Mucosa of descending colon (tissue), 3 donors: ENCODE data around the gene SFRP2. TPM values are rescaled to one million over a fixed set of nuclear protein-coding genes. Genes with fewer than 3 reads are reported as not detected.

ENCODE experiments used
- ATAC-seq: fragments of 200-7000 bp; cut with Tn5 transposase; one replicate; pipeline ENCODE4 v1.9.1; 2020; ENCODE audit warnings: mild to moderate bottlenecking, moderate library complexity
- DNase-seq, 3 donors: peaks; one replicate each; pipeline ENCODE4 v3.0.0-alpha.2; 2020
- H3K36me3 ChIP-seq: fragments of 200-600 bp; one replicate; pipeline ENCODE4 v1.8.0; 2021; ENCODE audit warnings: low read depth, mild to moderate bottlenecking
- H3K4me1 ChIP-seq: fragments of 200-600 bp; one replicate; pipeline ENCODE4 v1.8.0; 2021; ENCODE audit warnings: low read depth, mild to moderate bottlenecking
- H3K4me3 ChIP-seq: fragments of 200-600 bp; one replicate; pipeline ENCODE4 v1.8.0; 2021; ENCODE audit warnings: mild to moderate bottlenecking
- H3K9me3 ChIP-seq: fragments of 200-600 bp; one replicate; pipeline ENCODE4 v1.8.0; 2021; ENCODE audit warnings: mild to moderate bottlenecking
- intact Hi-C, 2 donors: fragments of 100-400 bp; cut with DNase I in 1 of 2; cut with micrococcal nuclease in 1 of 2; formaldehyde crosslinking; loops; one replicate each; pipeline versions ENCODE4 v1.11.0 to v1.11.1; 2022; cut with DNase I, micrococcal nuclease
- total RNA-seq, 3 donors: library from RNA; stranded (reverse); fragmentation: NEBNext Ultra II Directional in 2 of 3; extraction: Animal tissue kit (Norgen Biotek cat#: 25700) in 2 of 3; gene quantifications; one replicate each; pipeline versions ENCODE4 v1.2.1 to v1.2.4, GENCODE V29; 2021 to 2023
- TF ChIP-seq, protein P1 (sequence below): fragments of 200-600 bp; IDR thresholded peaks from one replicate; pipeline ENCODE4 v1.8.0; 2022; ENCODE audit warnings: antibody characterized with exemption, mild to moderate bottlenecking
- donor health status: DM: no; HTN: no; CAD: no; lungs with moderate emphysema.
- donor health status: DM: no; HTN: no; CAD: no.
- donor health status: DM: no; HTN: yes; CAD: no.

Gene SFRP2
- total RNA-seq, 3 donors from 2014 or later: 3.9 to 51.9 (median 32.5) TPM

DNA sequence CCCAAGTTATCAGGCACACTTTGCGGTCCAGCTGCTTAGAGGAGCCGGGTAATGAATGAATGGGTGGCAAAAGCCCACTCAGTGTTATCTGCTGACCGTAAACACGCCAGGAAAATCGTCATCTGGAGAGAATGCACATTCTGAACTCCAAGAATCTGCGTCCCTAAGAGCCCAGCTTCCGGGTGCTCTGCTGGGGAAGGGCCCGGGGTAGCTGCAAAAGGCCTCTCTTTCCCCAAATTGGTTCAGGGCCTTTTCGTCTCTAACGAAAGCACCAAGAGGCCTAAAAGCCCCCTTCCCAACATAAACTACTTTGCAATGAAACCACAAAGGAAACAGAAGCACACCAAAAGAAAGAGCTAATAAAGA, 1.6 kb upstream of the SFRP2 start:
- Histone ChIP-seq H3K9me3 (no peaks in the 10 kb centered on the region), H3K4me1 (peaks cover 19% of the 10 kb centered on the region), H3K36me3 (no peaks in the 10 kb centered on the region), H3K4me3 (no peak overlapping the region)
- TF ChIP-seq, protein P1, sequence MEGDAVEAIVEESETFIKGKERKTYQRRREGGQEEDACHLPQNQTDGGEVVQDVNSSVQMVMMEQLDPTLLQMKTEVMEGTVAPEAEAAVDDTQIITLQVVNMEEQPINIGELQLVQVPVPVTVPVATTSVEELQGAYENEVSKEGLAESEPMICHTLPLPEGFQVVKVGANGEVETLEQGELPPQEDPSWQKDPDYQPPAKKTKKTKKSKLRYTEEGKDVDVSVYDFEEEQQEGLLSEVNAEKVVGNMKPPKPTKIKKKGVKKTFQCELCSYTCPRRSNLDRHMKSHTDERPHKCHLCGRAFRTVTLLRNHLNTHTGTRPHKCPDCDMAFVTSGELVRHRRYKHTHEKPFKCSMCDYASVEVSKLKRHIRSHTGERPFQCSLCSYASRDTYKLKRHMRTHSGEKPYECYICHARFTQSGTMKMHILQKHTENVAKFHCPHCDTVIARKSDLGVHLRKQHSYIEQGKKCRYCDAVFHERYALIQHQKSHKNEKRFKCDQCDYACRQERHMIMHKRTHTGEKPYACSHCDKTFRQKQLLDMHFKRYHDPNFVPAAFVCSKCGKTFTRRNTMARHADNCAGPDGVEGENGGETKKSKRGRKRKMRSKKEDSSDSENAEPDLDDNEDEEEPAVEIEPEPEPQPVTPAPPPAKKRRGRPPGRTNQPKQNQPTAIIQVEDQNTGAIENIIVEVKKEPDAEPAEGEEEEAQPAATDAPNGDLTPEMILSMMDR: no peak
- intact Hi-C loops: no loop called here
- DNase-seq: no peak
- no peak for ATAC-seq

DNA sequence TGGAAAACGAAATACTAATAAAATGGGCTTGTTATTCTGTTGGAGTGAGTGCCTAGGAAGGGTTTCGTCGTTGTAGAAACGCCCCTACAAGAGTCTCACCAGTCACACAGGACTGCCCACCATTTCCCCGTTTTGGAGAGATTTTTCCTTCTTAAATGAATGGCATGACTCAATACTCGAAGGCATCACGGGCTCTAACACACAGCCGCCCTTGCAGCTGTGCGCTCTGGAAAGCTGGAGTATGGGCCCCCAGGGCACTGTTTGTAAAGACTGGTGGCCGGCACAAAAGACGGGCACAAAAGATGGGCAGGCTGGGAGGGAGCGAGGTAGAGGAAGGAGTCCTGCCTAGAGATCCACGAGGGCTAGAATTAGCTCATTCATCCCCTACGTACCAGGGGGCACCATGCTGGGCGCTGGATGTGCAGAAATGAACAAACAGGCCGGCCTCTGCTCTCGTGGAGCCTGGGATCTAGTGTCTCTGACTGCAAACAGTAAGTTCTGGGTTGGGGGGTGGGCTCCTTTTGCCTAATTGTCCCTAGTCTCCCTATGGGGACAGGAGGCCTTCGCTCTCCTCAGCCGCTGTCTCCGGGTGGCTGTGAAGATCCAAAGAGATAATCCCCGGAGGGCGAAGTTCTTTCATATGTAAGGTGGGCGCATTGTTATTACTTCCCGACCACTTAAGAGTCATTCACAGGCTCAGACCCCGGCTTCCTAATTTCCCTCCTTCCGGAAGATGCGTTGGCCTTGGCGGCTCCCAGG, 1.0 kb upstream of the SFRP2 start:
- Histone ChIP-seq H3K9me3 (no peaks in the 10 kb centered on the region), H3K4me3 (no peak overlapping the region), H3K36me3 (no peaks in the 10 kb centered on the region), H3K4me1 (peaks cover 19% of the 10 kb centered on the region)
- ATAC-seq: no peak
- no peak for DNase-seq
- TF ChIP-seq, protein P1: no peak
- intact Hi-C loops: no loop called here

DNA sequence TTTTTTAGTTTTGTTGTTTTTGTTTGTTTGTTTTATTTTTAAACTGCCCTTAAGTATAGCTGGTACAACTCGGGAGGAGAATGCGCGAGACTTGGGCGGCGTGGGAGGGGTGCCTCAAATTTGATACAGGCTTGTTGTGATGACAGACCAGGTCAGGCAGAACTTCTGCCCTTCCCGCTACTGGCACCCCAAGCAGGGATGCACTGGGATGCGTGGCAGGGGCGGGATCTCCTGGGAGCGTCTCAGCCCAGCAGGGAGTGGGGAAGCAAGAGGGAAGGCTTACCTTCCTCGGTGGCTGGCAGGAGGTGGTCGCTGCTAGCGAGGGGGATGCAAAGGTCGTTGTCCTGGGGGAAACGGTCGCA, 851 bp downstream of the SFRP2 start:
- intact Hi-C loops: no loop called here
- Histone ChIP-seq H3K4me1 (peaks cover 19% of the 10 kb centered on the region), H3K36me3 (no peaks in the 10 kb centered on the region), H3K9me3 (no peaks in the 10 kb centered on the region), H3K4me3 (no peak overlapping the region)
- ATAC-seq (no peak), DNase-seq (peak in 1 of 3 donors; percentile 38)
- TF ChIP-seq, protein P1: no peak

DNA sequence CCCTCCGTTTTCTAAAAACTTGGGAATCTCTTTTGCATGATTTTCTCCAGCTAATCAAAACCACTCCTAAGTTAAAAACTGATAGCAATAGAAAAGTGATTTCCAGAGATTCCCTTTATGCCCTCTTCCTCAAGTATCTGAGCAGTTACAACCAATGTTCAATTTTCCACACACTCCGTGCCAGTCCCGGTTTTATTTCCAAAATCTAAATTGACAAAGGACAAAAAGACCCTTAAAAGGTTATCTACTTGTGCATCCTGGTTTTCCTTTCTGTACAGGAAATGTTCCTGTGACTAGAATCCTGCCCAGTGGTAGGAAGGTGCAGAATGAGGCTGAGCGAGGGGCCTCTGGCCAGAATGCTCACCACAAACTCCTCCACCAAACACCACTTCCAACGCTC, 1.3 kb downstream of the SFRP2 start:
- intact Hi-C loops: no loop called here
- DNase-seq (no peak), ATAC-seq (no peak)
- Histone ChIP-seq H3K4me1 (peaks cover 19% of the 10 kb centered on the region), H3K36me3 (no peaks in the 10 kb centered on the region), H3K9me3 (no peaks in the 10 kb centered on the region), H3K4me3 (no peak overlapping the region)
- TF ChIP-seq, protein P1: no peak

DNA sequence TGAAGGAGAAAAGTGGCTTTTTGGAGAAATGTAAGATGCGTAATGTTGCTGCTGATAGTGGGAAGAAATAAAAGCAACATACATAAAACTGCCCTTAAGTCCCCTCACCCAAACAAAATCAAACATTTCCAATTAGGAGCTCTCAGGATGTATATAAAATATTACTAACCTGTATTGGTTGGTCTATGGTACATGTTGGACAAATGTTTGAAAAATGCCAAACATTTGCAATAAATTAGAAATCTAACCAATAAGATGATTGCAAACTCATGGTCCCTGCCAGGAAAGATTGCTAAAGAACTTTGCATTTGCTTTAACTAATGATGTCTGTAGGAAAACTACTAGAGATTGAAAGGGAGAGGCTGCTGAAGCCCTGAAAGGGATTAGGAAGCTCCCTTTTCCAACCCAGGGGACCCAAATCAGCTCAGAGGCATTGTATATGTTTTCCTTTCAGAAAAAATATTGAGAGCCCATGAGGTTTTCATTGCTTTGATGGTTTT, 1.8 kb downstream of the SFRP2 start:
- peaks cover 14% of the 10 kb centered on the region for H3K4me1 ChIP-seq
- intact Hi-C loops: no loop called here
- H3K4me3 ChIP-seq: no peak overlapping the region
- ATAC-seq (no peak), DNase-seq (no peak)
- no peaks in the 10 kb centered on the region for H3K9me3 ChIP-seq
- H3K36me3 ChIP-seq: no peaks in the 10 kb centered on the region
- TF ChIP-seq, protein P1: no peak
